ENCODE results near the gene SP6. TPM values are rescaled to one million over a fixed set of nuclear protein-coding genes. Genes with fewer than 3 reads are reported as not detected.

SP6 gene
- total RNA-seq, 4 donors from 2014 or later, result 0.30 to 1.3 (median 0.71) TPM

DNA sequence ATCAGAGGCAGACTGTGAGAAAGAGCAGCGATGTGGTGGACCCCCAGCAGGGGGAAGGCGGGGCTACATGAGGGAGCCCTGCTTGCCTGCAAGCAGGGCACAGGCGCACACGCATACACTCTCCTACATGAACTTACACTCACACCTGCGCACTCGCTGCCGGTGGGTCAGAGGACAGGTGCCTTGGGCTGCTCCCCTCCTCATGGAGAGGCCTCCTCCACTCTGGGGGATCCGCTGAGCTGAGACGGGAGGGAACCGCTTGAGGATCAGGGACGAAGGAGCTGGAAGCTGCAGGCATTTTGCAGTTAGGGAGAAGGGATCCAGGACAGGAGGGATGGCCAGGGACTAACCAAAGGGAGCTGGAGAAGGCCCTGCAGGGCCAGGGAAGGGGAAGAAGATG is 43.5 kb downstream of the SP6 start:
- H3K4me1 ChIP-seq, result peaks cover 0 to 18% (median 3%) of the 10 kb centered on the region in 4 donors
- no peak overlapping the region for H3K4me3 ChIP-seq
- H3K27ac ChIP-seq, result no peak overlapping the region
- TF ChIP-seq POLR2A (IDR thresholded peaks at IDR 0.05) (no peak), EP300 (IDR thresholded peaks at IDR 0.05) (no peak)
- TF ChIP-seq, protein P1, sequence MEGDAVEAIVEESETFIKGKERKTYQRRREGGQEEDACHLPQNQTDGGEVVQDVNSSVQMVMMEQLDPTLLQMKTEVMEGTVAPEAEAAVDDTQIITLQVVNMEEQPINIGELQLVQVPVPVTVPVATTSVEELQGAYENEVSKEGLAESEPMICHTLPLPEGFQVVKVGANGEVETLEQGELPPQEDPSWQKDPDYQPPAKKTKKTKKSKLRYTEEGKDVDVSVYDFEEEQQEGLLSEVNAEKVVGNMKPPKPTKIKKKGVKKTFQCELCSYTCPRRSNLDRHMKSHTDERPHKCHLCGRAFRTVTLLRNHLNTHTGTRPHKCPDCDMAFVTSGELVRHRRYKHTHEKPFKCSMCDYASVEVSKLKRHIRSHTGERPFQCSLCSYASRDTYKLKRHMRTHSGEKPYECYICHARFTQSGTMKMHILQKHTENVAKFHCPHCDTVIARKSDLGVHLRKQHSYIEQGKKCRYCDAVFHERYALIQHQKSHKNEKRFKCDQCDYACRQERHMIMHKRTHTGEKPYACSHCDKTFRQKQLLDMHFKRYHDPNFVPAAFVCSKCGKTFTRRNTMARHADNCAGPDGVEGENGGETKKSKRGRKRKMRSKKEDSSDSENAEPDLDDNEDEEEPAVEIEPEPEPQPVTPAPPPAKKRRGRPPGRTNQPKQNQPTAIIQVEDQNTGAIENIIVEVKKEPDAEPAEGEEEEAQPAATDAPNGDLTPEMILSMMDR (IDR thresholded peaks at IDR 0.05), result no peak
- 82 to 87% methylated on average over 10 to 11 of the region's 11 CpGs for WGBS, 2 donors
- H3K36me3 ChIP-seq, result peaks cover 0 to 60% (median 21%) of the 10 kb centered on the region in 3 donors
- no peaks in the 10 kb centered on the region for H3K9me3 ChIP-seq
- no peaks in the 10 kb centered on the region for H3K27me3 ChIP-seq
- no peak for DNase-seq (ENCODE audit: low spot score in 2 of 2)

- DNase-seq (ENCODE audit: low spot score in 2 of 2), result no peak
Observed at GRCh38 chr17:47806913-47807255, 44.1 kb downstream of the SP6 start.

DNA sequence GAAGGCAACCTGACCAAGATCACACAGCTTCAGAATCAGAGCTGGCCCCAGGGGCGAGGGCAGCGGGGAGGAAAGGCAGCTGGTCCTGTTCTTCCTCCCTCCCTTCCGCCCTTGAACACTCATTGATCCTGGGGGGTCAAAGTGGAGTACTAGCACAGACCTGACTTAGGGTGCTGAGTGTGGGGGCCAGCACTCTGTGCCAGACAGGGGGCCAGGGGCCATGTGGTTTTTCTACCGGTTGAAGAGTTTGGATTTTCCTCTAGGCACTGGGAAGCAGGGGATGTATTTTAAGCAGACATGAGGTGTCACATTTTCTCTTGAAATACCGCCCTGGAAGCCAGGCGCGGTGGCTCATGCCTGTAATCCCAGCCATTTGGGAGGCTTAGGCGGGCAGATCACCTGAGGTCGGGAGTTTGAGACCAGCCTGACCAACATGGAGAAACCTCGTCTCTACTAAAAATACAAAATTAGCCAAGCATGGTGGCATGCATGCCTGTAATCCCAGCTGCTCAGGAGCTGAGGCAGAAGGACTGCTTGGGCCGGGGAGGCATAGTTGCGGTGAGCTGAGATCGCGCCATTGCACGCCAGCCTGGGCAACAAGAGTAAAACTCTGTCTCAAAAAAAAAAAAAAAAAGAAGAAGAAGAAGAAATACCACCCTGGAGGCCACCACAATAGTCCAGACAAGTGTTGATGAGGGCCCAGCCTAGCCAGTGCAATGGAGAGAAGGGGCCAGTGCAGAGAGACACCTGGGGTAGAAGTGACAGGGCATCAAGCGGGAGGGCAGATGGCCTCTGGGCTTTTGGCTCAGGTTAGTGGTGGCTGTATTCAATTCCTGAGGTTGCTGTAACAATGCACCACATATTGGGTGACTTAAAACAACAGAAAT is 44.7 kb downstream of the SP6 start:
- Histone ChIP-seq H3K9me3 (no peaks in the 10 kb centered on the region), H3K4me3 (no peak overlapping the region), H3K27me3 (no peaks in the 10 kb centered on the region), H3K4me1 (peaks cover 0 to 15% (median 3%) of the 10 kb centered on the region in 4 donors), H3K36me3 (peaks cover 0 to 50% (median 21%) of the 10 kb centered on the region in 3 donors), H3K27ac (no peak overlapping the region)
- WGBS, 2 donors, result 88 to 89% methylated on average over 15 to 16 of the region's 16 CpGs
- DNase-seq (ENCODE audit: low spot score in 2 of 2), result no peak
- TF ChIP-seq POLR2A (IDR thresholded peaks at IDR 0.05) (no peak), EP300 (IDR thresholded peaks at IDR 0.05) (no peak)
- TF ChIP-seq, protein P1 (IDR thresholded peaks at IDR 0.05), result no peak

More at GRCh38 chr17:47806913-47807255, 44.1 kb downstream of the SP6 start:
- Histone ChIP-seq H3K9me3 (no peaks in the 10 kb centered on the region), H3K4me1 (peaks cover 0 to 18% (median 3%) of the 10 kb centered on the region in 4 donors), H3K27me3 (no peaks in the 10 kb centered on the region), H3K4me3 (no peak overlapping the region), H3K27ac (no peak overlapping the region), H3K36me3 (peaks cover 0 to 55% (median 21%) of the 10 kb centered on the region in 3 donors)
- TF ChIP-seq, protein P1 (IDR thresholded peaks at IDR 0.05), result no peak
- TF ChIP-seq EP300 (IDR thresholded peaks at IDR 0.05), result no peak
- TF ChIP-seq POLR2A (IDR thresholded peaks at IDR 0.05), result no peak
- WGBS, 2 donors, result 91 to 94% methylated on average over 9 of the region's 9 CpGs

DNA sequence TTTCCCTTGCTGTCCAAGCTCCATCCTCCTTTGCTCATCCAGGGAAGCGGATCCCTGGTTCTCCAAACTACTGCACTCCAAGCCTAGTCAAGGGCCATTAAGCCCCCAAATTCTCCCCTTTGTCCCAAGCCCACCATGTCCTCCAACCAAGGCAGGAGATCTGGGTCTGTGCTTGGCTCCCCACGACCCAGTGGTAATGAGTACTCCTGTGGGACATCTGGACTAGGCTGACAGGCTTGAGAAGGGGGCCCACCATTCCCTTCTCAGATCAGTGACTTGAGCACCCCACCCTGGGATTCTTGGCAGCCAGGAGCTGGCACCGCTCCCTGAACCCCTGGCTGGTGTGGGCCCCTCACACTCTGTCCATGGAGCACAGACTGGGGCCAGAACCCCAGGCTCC is 46.5 kb downstream of the SP6 start:
- 72 to 80% methylated on average over 3 of the region's 3 CpGs for WGBS, 2 donors
- TF ChIP-seq EP300 (IDR thresholded peaks at IDR 0.05) (no peak), POLR2A (IDR thresholded peaks at IDR 0.05) (no peak)
- TF ChIP-seq, protein P1 (IDR thresholded peaks at IDR 0.05), result no peak
- Histone ChIP-seq H3K36me3 (peaks cover 0 to 36% (median 20%) of the 10 kb centered on the region in 3 donors), H3K27me3 (no peaks in the 10 kb centered on the region), H3K9me3 (no peaks in the 10 kb centered on the region), H3K4me3 (no peak overlapping the region), H3K4me1 (no peaks in the 10 kb centered on the region), H3K27ac (no peak overlapping the region)
- no peak for DNase-seq (ENCODE audit: low spot score in 2 of 2)

GRCh38 chr17:47803751-47804150 is 47.2 kb downstream of the SP6 start:
- H3K9me3 ChIP-seq, result no peaks in the 10 kb centered on the region
- no peak overlapping the region for H3K4me3 ChIP-seq
- no peaks in the 10 kb centered on the region for H3K27me3 ChIP-seq
- no peak overlapping the region for H3K27ac ChIP-seq
- WGBS, 2 donors, result 66 to 74% methylated on average over 6 of the region's 6 CpGs
- no peak for DNase-seq (ENCODE audit: low spot score in 2 of 2)
- H3K36me3 ChIP-seq, result peaks cover 0 to 29% (median 14%) of the 10 kb centered on the region in 3 donors
- no peaks in the 10 kb centered on the region for H3K4me1 ChIP-seq
- TF ChIP-seq, protein P1 (IDR thresholded peaks at IDR 0.05), result no peak
- TF ChIP-seq POLR2A (IDR thresholded peaks at IDR 0.05), result no peak
- no peak for TF ChIP-seq EP300 (IDR thresholded peaks at IDR 0.05)
